Measurements from ENCODE around the gene LSAMP.
A peak's percentile ranks its signal among the peaks of the same experiment; 100 is the strongest.
"Not testable (repeated sequence)": the region's sequence is repeated elsewhere in the genome, so short reads cannot be mapped to it uniquely, and the experiment has no call there.

LSAMP gene

DNA sequence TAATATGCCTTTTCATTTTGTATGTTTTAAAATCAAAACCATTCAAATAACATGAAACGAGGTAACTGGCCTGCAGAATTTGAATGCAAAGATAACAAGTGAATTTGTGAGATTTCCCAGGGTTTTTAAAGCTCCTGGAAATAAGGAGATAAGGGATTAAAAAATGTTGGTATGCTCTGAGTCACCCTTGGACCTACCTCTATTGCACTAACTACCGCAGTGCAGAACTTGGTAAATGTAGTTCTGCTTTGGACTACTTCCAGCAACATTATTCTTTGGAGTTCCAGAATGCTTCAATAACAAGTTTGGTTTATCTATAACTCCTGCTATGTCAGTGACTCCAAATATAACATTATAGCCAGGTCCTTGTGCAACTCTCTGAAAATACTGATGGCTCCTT is 620.2 kb downstream of the LSAMP start:
- no peak for DNase-seq

DNA sequence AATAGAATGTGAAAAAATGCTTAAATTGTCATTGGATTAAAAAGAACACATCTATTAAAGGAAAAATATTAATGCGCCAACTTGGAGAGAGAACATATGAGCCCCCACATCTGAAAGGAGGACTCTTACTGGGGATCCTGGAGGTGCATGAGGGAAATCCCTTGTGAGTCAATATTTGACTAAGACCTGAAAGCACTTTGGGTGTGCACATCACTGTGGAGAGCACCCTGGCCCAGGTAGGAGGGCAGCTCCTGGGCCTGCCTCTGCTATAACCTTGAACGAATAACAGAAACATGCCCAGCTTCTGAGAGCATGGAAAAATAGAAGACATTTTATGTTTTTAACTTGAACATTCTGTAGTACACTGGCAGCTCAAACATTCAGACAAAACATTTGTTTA is 622.2 kb downstream of the LSAMP start:
- DNase-seq: no peak

DNA sequence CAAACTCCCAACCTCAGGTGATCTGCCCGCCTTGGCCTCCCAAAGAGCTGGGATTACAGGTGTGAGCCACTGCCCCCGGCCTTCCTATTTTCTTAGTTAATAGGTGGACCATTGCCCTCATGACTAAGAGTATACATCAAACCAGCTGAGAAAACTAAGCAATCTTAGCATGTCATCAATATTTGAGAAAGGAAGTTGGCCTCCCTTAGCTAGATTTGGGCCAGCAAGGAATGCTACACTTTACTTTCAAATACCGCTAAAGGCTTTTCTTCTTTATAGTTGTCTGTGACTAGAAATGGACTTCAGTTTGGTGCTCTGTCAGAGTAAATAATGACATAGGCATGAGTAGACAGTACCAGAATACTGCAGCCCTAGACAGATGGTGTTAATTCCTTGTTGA is 622.7 kb downstream of the LSAMP start:
- DNase-seq: no peak

DNA sequence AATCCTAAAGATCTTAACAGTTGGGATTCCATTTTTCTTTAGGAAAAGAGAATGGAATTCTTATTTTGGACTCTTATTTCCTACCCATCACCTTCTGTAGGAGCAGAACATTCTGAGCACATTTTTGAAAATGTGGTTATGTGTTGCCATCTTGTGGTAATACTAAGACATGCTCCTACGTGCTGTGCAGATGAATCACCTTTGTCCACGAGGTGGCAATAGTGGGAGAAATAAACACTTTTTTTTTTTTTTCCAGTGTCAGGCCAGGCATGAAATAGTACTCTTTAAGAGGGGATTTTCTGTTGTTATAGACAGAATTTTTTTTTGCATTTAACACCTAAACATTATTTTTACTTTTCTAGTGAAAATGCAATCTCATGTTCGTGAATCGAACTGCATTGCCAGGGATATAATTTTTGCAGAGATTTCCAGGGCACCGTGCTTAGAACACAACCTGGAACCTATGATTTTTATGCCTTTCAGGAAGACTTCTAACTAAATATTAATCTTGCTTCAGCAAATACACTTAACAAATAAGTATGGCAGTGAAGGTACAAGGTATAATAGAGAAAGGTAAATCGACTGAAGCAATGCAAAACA is 625.4 kb downstream of the LSAMP start:
- DNase-seq: peak; percentile 68

DNA sequence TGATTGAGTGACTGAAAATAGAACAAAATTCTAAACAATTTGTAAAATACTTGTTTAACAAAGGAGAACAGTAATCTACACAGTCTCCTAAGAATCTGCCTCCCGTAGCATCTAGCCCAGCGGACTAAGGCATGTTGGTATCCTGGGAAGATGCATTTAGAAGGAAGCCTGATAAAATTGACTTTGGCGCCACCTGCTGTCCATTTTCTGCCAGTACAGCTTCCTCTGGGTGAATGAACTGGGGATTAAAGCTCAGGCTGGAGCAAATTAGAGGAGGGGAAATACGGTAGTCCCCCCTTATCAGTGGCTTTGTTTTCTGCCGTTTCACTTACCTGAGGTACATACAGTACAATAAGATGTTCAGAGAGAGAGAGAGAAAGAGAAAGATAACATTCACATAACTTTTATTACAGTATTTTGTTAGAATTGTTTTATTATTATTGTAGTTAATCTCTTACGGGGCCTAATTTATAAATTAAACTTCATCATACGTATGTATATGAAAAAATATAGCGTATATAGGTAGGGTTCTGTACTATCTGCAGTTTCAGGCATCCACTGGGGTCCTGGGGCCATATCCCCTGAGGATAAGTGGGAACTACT is 630.4 kb downstream of the LSAMP start:
- peak; percentile 52 for DNase-seq

DNA sequence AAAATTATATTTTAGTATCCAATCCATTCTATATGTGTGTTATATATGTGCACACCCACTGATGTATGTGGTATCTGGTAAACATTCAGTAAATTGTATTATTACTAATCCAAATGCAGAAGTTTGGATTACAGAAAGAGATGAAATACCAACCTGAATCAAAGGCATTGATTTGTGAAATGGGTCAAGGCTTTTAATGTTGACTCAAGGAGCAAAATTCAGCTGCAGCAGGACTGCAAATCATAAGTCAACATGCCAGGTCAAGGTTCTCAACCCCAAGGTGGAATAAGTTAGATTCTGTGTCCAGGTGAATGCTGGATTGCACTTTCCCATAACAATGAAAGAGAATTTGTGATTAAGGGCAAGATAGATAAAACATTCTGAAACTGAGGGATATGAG is 631.3 kb downstream of the LSAMP start:
- no peak for DNase-seq

DNA sequence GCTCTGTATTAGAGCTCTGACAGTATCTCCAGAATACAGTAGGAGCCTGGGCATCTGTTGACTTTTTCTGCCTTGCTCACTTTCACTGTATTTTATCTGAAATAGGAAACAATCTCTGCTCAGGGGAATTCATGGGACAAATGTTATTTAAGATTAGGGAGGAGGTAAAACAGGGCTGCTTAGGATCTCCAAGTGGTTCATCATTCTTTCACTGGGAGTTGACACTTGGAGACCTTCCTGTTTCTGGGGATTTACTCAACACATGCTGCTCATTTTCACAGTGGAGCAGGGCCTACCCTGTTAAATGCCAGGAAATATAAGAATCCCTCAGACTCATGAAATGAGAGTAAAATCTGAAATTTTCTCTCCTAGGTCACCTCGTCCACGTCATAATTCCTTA is 636.5 kb downstream of the LSAMP start:
- no peak for DNase-seq

DNA sequence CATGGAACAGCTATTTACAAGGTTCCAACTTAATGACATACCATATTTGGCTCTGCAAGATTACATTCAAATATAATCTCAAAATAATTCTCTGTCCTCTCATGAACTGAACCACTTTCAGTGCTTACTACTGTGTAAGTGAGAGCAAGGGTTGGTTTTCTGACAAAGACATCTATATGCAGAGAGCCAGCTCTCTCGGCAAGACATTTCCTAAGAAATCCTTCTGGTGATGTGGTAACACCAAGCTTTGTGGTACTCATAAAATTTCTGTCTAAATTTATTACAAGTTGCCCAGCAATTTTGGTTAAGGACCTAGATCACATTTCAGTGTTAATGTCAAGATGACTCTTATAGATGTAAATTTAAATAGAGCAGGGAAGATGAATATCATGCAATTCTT is 637.0 kb downstream of the LSAMP start:
- DNase-seq: no peak

DNA sequence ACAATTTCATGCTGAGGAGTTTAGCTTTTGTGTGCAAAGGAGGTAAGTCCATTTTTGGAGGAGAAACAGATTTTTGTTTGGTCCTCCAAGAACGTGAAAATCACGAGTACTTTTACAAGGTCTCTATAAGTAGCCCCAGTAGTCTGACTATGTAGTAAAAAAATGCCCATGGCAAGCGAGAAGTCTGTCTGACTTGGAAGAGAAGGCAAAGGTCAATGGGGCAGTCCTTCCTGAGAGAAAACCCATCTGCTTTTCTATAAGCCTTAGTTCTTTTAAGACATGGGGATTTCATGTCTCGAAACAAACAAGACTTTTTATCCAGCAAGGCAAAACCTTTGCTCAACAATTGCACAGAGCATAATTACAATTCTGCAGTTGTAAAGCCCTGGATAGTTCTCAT is 638.8 kb downstream of the LSAMP start:
- no peak for DNase-seq

DNA sequence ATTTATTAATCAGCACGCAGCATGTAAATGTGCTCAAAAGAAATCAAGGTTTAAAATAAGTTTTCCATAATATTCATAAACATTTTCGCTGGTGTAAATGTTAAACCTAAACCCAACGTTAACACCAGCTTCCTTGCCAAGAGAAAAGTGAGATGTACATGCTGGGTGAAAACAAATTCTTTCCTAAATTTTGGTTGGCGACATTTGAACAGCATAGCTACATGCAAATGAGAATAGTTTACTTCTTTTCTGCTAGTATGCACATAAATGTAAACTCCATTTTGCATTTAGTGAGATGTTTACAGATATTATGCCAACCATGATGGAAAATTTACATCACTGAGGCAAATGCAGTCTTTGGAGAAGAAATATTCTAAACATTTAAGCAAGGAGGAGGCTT is 639.8 kb downstream of the LSAMP start:
- DNase-seq: no peak

DNA sequence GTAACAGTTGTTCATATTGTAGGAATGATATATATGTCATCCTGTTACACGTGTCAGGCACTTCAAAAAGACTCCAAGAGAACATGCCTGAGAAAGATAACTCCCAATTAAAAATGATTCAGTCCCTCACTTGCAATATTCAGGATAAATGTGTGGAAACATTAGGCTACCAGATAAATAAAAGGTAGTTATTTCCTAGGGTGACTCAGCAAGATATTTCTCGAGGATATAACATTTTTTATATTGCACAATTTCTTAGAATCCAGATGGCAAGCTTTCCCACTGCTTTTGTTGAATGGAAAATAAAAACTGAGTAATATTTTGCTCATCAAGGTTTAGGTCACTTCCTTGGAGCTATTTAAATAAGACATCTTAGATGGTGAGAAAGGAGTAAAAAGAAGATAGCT is 640.6 kb downstream of the LSAMP start:
- no peak for DNase-seq

DNA sequence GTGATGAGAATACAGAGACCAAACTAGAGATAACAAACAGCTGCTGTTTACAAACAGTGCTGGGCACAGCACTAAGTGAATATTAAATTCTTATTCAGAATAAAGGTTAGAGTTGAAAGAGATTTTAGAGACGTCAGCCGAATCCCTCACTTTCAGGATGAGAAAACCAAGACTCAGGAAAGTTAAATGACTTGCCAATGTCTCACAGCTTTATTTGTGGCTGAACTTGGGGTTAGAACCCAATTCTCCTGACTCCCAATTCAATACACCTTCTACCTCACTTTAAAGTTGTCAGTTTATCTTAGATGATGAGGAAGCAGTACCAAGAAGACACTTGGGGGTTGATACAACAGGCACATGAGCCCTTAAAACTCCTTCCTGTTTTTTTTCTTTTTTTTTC is 641.1 kb downstream of the LSAMP start:
- no peak for DNase-seq

DNA sequence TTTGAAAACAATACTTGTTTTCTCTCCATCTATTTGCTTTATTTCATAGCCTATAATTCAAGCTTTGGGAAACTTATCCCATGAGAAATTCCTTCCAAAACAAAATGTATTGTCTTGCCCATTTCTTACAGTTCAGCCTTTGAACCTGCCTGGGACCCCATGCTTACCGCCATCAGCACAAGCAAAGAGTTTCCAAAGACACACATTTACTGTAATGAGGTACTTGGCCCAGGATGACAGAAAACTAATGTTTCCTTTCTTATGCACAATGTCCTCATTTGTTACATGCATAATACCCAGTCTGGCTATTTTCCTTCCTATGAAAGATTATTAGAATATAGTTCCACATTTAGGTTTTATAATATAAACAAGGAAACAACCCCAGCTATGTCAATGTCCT is 641.6 kb downstream of the LSAMP start:
- no peak for DNase-seq

DNA sequence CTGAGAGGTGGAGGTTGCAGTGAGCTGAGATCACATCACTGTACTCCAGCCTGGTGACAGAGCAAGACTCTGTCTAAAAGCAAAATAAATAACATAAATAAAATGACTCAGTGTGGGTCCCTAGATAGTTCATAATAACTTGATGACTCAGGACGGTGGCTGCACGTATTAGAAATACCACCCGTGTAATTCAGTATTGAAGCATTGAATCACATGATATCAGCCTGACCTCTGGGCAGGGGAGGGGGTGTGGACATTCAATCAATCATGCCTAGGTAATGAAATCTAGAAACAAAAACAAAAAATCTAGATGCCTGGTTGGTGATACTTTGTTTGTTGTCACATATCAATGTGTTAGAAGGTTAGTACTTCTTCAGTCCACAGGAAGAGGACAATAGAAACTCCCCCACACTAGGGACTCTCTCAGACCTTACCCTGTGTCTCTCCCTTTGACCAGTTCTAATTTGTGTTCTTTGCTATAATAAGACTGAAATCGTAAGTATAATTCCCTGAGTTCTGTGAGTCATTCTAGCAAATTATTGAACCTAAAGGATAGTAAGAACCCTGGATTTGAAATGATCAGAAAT is 644.7 kb downstream of the LSAMP start:
- no peak for DNase-seq

DNA sequence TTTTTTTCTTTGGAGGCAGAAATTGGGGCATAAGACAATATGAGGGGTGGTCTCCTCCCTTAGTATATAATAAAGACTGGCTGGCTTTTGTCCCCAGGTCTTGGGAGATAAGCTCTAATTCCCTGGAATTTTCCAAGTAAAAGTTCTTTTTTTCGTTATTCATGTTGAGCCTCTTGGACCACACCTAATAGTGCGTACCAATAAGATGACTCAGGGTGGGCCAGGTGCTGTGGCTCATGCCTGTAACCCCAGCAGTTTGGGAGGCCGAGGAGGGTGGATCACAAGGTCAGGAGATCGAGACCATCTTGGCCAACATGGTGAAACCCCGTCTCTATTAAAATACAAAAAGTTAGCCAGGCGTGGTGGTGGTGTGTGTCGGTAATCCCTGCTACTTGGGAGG is 645.2 kb downstream of the LSAMP start:
- DNase-seq: not testable (repeated sequence)

DNA sequence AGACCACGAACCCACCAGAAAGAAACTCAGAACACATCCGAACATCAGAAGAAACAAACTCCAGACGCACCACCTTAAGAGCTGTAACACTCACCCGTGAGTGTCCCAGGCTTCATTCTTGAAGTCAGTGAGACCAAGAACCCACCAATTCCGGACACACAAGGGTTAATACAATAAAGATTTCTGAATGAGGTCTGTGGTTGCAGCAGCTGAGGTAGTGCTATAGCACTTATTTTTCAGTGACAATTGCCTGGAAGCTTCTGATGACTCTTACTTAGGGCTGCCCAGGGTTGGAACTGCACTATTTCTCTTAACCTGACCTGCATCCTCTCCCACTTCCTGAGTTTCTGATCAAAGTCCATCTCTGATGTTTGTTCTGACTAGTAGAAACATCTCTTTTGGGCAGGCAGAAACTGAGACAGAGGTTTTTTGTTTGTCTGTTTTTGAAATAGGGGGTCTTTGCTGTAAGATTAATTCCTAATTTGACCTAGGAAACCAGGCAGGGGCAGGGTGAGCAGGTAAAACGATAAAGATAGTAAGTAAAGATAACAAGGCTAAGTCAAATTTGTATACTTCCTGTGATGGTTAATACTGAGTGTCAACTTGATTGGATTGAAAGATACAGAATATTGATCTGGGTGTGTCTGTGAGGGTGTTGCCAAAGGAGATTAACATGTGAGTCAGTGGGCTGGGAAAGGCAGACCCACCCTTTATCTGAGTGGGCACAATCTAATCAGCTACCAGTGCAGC is 652.9 kb downstream of the LSAMP start:
- DNase-seq: no peak

DNA sequence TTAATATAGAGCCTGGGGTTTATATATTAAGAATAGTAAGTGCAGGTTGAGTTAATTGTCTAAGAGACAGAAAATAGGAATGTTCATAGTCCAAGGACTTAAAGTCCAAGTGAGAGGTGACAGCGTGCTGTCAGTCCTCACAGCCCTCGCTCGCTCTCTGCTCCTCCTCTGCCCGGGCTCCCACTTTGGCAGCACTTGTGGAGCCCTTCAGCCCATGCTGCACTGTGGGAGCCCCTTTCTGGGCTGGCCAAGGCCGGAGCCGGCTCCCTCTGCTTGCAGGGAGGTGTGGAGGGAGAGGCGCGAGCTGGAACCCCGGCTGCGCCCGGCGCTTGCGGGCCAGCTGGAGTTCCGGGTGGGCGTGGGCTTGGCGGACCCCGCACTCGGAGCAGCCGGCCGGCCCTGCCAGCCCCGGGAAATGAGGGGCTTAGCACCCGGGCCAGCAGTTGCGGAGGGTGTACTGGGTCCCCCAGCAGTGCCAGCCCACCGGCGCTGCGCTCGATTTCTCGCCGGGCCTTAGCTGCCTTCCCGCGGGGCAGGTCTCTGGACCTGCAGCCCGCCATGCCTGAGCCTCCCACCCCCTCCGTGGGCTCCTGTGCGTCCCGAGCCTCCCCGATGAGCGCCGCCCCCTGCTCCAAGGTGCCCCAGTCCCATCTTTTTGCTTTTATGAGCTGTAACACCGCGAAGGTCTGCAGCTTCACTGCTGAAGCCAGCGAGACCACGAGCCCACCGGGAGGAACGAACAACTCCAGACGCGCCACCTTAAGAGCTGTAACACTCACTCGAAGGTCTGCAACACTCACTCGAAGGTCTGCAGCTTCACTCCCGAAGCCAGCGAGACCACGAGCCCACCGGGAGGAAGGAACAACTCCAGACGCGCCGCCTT is 653.8 kb downstream of the LSAMP start:
- not testable (repeated sequence) for DNase-seq

DNA sequence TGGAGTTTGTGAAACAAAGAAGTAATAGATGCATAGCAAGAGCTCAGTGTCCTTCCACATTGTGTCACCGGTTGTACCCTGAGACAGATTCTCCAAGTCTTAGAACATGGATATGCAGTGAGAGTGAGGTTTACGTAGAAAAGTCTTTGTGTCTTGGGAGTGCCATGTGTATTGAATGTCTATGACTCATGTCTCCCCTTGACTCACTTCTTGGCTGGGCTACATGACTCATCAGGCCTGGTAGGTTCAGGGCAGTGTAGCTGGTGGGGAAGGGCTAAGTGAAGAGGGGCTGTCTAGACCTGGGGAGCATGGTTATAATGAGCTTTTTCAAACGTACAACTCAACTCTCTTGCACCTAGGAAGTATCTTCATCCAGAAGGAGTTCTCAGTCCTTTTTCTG is 654.5 kb downstream of the LSAMP start:
- DNase-seq: no peak

DNA sequence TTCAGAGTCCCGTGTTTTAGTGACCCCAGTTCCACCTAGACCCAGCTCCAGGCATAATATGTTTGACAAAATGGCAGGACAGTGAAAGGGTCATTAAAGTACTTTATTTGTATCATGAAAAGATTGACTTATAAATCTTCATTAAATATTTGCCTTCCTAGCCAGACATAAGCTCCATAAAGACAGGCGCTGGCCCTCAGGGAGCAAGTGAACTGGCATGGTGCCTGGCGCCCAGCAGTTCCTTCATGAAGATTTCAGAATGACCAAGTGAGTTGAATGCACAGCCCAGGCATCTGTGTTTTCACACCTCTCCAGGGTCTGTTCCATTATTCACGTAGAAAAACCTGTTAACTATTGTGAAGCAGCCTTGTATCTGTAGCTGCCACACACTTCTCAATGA is 655.8 kb downstream of the LSAMP start:
- DNase-seq: no peak

DNA sequence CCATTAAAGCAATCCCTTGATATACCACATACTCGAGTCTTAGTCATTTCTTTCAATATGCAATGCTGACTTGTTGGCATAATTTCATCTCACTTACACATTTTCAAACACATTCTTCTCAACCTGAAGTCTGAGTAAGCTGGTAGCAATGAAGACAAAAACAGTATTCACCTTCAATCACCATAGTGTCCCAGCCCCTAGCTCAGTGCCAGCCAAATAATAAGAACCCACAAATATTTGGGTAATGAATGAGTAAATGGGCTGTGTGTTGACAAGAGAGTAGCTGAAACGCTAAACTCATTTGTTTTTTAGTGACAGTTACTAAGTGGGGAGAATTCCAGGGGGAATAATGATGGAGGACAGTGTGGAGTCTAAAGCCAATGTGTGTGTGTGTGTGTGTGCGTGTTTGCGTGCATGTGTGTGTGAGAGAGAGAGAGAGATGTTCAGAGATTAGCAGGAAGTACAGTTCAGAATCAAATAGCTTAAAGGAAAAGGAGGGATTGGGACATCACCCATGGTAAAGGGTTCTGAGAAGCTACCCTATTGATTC is 656.3 kb downstream of the LSAMP start:
- no peak for DNase-seq

DNA sequence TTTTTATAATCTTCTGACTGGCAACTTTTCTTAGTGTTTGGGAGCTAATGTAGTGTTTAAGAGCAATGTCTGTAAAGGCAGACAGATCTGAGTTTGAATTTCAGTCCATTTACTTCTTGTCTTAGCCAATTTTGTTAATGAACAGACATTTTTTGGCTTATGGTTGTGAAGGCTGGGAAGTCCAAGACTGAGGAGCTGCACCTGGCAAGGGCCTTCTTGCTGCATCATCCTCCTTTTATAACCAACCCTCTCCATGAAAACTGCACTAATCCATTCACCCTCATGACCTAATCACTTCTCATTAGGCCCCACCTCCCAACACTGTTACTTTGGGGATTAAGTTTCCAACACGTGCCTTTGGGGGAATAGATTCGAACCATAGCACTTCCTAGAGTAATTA is 657.5 kb downstream of the LSAMP start:
- no peak for DNase-seq

DNA sequence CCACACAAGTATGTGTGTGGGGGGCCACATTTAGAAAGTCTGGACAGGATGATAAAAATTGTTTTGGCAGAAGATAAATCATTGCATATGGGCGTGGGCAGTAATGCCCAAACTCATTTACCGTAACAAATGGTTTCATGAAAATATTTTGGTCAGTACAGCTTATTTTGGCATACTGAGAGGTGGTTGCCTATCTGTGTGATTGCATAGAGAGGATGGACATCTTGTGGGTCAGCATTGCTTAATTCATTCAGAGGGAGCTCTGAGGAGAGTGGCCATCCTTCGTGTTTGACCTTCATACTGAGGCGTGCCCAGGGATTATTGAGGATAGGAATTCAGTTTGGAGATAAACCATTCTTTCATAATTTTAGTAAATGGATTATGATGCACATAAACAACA is 659.5 kb downstream of the LSAMP start:
- DNase-seq: no peak

Data from NCI-H748 treated with DMSO at 0.1 percent for 48 hours (cell line).